Measurements from ENCODE around the gene DSC3. TPM values are rescaled to one million over a fixed set of nuclear protein-coding genes. Genes with fewer than 3 reads are reported as not detected.

Gene DSC3
- total RNA-seq, 1 donor from 2014 or later: 29.1 TPM

- H3K27me3 Mint-ChIP-seq (ENCODE audit: low read depth): peaks cover 2% of the 10 kb centered on the region
- no peak overlapping the region for H3K4me3 Mint-ChIP-seq
- peak overlapping the region; percentile 58 for H3K27ac Mint-ChIP-seq
- no peak for TF ChIP-seq CTCF (IDR thresholded peaks at IDR 0.05; ENCODE audit: unreplicated experiment)
- H3K9me3 Mint-ChIP-seq: peaks cover 8% of the 10 kb centered on the region
- peaks cover 34% of the 10 kb centered on the region for H3K4me1 Mint-ChIP-seq
- H3K36me3 Mint-ChIP-seq: no peaks in the 10 kb centered on the region
- no peak for DNase-seq (ENCODE audit: low spot score in 2 of 2, unreplicated experiment in 2 of 2)
Observed at GRCh38 chr18:31049189-31049588, 6.6 kb upstream of the DSC3 start.

GRCh38 chr18:31048216-31048615 lies 5.7 kb upstream of the DSC3 start:
- Mint-ChIP-seq H3K27me3 (ENCODE audit: low read depth) (peaks cover 11% of the 10 kb centered on the region), H3K36me3 (no peaks in the 10 kb centered on the region), H3K9me3 (peaks cover 8% of the 10 kb centered on the region), H3K4me1 (peaks cover 42% of the 10 kb centered on the region), H3K27ac (no peak overlapping the region), H3K4me3 (no peak overlapping the region)
- no peak for TF ChIP-seq CTCF (IDR thresholded peaks at IDR 0.05; ENCODE audit: unreplicated experiment)
- DNase-seq (ENCODE audit: low spot score in 2 of 2, unreplicated experiment in 2 of 2): no peak

GRCh38 chr18:31046916-31047315 lies 4.4 kb upstream of the DSC3 start:
- no peak for DNase-seq (ENCODE audit: low spot score in 2 of 2, unreplicated experiment in 2 of 2)
- H3K36me3 Mint-ChIP-seq: no peaks in the 10 kb centered on the region
- no peak for TF ChIP-seq CTCF (IDR thresholded peaks at IDR 0.05; ENCODE audit: unreplicated experiment)
- H3K27me3 Mint-ChIP-seq (ENCODE audit: low read depth): peaks cover 19% of the 10 kb centered on the region
- no peak overlapping the region for H3K4me3 Mint-ChIP-seq
- no peaks in the 10 kb centered on the region for H3K9me3 Mint-ChIP-seq
- H3K4me1 Mint-ChIP-seq: peaks cover 48% of the 10 kb centered on the region
- H3K27ac Mint-ChIP-seq: no peak overlapping the region

GRCh38 chr18:31045599-31045998 lies 3.1 kb upstream of the DSC3 start:
- H3K27me3 Mint-ChIP-seq (ENCODE audit: low read depth): peaks cover 29% of the 10 kb centered on the region
- no peak overlapping the region for H3K27ac Mint-ChIP-seq
- H3K36me3 Mint-ChIP-seq: no peaks in the 10 kb centered on the region
- H3K4me1 Mint-ChIP-seq: peaks cover 60% of the 10 kb centered on the region
- DNase-seq (ENCODE audit: low spot score in 2 of 2, unreplicated experiment in 2 of 2): no peak
- TF ChIP-seq CTCF (IDR thresholded peaks at IDR 0.05; ENCODE audit: unreplicated experiment): no peak
- H3K4me3 Mint-ChIP-seq: no peak overlapping the region
- H3K9me3 Mint-ChIP-seq: no peaks in the 10 kb centered on the region

- no peak for DNase-seq (ENCODE audit: low spot score in 2 of 2, unreplicated experiment in 2 of 2)
- Mint-ChIP-seq H3K4me3 (no peak overlapping the region), H3K4me1 (peaks cover 67% of the 10 kb centered on the region), H3K27ac (no peak overlapping the region), H3K9me3 (no peaks in the 10 kb centered on the region), H3K27me3 (ENCODE audit: low read depth) (peaks cover 29% of the 10 kb centered on the region), H3K36me3 (no peaks in the 10 kb centered on the region)
- TF ChIP-seq CTCF (IDR thresholded peaks at IDR 0.05; ENCODE audit: unreplicated experiment): no peak
Observed at GRCh38 chr18:31044926-31045325, 2.4 kb upstream of the DSC3 start.

GRCh38 chr18:31043709-31044108 lies 1.2 kb upstream of the DSC3 start:
- Mint-ChIP-seq H3K27me3 (ENCODE audit: low read depth) (peaks cover 29% of the 10 kb centered on the region), H3K4me1 (peaks cover 66% of the 10 kb centered on the region), H3K4me3 (peak overlapping the region; percentile 95), H3K27ac (peak overlapping the region; percentile 56), H3K36me3 (no peaks in the 10 kb centered on the region), H3K9me3 (no peaks in the 10 kb centered on the region)
- no peak for TF ChIP-seq CTCF (IDR thresholded peaks at IDR 0.05; ENCODE audit: unreplicated experiment)
- DNase-seq (ENCODE audit: low spot score in 2 of 2, unreplicated experiment in 2 of 2): no peak
